WERI-Rb-1 (cell line): ENCODE results near the gene PLXDC1.

ENCODE experiments used
- DNase-seq: peaks from one replicate; pipeline ENCODE4 v3.0.0-alpha.2; 2020
- H3K27ac ChIP-seq: fragments of 250-450 bp; sonication (Bioruptor Pico); 2 replicates; pipeline ENCODE4 v1.5.1; 2020; ENCODE audit warnings: mild to moderate bottlenecking, moderate library complexity
- H3K27me3 ChIP-seq: fragments of 250-450 bp; sonication (Bioruptor Pico); 2 replicates; pipeline ENCODE4 v1.5.1; 2021; ENCODE audit warnings: mild to moderate bottlenecking, low read depth, moderate library complexity; ENCODE audit not compliant: insufficient read depth, severe bottlenecking
- H3K36me3 ChIP-seq: fragments of 250-450 bp; sonication (Bioruptor Pico); 2 replicates; pipeline ENCODE4 v1.5.1; 2020; ENCODE audit warnings: mild to moderate bottlenecking, moderate library complexity
- H3K4me3 ChIP-seq: 2 replicates; pipeline ENCODE4 v1.5.1; 2011; ENCODE audit warnings: low read depth, mild to moderate bottlenecking, control low read depth, low read length
- H3K9me3 ChIP-seq: fragments of 250-450 bp; sonication (Bioruptor Pico); 2 replicates; pipeline ENCODE4 v1.5.1; 2021; ENCODE audit warnings: mild to moderate bottlenecking, moderate library complexity; ENCODE audit not compliant: severe bottlenecking
- CTCF ChIP-seq: IDR thresholded peaks from 2 replicates; pipeline ENCODE4 v1.5.1; 2011; ENCODE audit warnings: low read depth, mild to moderate bottlenecking, control low read depth, inconsistent platforms, low read length

The PLXDC1 gene

GRCh38 chr17:39097150-39097519, 54.3 kb downstream of the PLXDC1 start:
- Histone ChIP-seq H3K27ac (peak overlapping the region; percentile 87), H3K9me3 (no peaks in the 10 kb centered on the region), H3K4me3 (peak overlapping the region; percentile 31), H3K36me3 (no peaks in the 10 kb centered on the region), H3K27me3 (no peaks in the 10 kb centered on the region)
- no peak for TF ChIP-seq CTCF
- DNase-seq: peak; percentile 77

- TF ChIP-seq CTCF: no peak
- Histone ChIP-seq H3K27ac (peak overlapping the region; percentile 87), H3K4me3 (peak overlapping the region; percentile 31), H3K27me3 (no peaks in the 10 kb centered on the region), H3K36me3 (no peaks in the 10 kb centered on the region), H3K9me3 (no peaks in the 10 kb centered on the region)
- peak; percentile 75 for DNase-seq
Measured at GRCh38 chr17:39096508-39097149, 54.8 kb downstream of the PLXDC1 start.

GRCh38 chr17:39095309-39095686, 56.1 kb downstream of the PLXDC1 start:
- no peaks in the 10 kb centered on the region for H3K9me3 ChIP-seq
- H3K27me3 ChIP-seq: no peaks in the 10 kb centered on the region
- no peak for DNase-seq
- peak overlapping the region; percentile 87 for H3K27ac ChIP-seq
- no peak overlapping the region for H3K4me3 ChIP-seq
- TF ChIP-seq CTCF: no peak
- H3K36me3 ChIP-seq: no peaks in the 10 kb centered on the region

- Histone ChIP-seq H3K36me3 (no peaks in the 10 kb centered on the region), H3K4me3 (no peak overlapping the region), H3K27me3 (no peaks in the 10 kb centered on the region), H3K9me3 (no peaks in the 10 kb centered on the region), H3K27ac (0 out of 2 replicates have a peak overlapping the region, but pooled peaks have one; percentile 30)
- no peak for TF ChIP-seq CTCF
- no peak for DNase-seq
Measured at GRCh38 chr17:39094607-39095308, 56.7 kb downstream of the PLXDC1 start.

GRCh38 chr17:39092692-39093230, 58.7 kb downstream of the PLXDC1 start:
- Histone ChIP-seq H3K27ac (no peak overlapping the region), H3K4me3 (no peak overlapping the region), H3K9me3 (no peaks in the 10 kb centered on the region), H3K36me3 (no peaks in the 10 kb centered on the region), H3K27me3 (no peaks in the 10 kb centered on the region)
- TF ChIP-seq CTCF: no peak
- DNase-seq: no peak
